Measurements from ENCODE around the gene NDUFAB1.

- TF ChIP-seq ELF4 (CRISPR knock-in tag; IDR thresholded peaks at IDR 0.05; ENCODE audit: low read depth), result no peak
- no peak for TF ChIP-seq CTCF (IDR thresholded peaks at IDR 0.05)
- TF ChIP-seq ATF3 (CRISPR knock-in tag; conservative IDR thresholded peaks at IDR 0.05), result no peak
- TF ChIP-seq ZNF425 (CRISPR knock-in tag; conservative IDR thresholded peaks at IDR 0.05), result no peak
- no peak for TF ChIP-seq ZNF416 (CRISPR knock-in tag; IDR thresholded peaks at IDR 0.05)
Measured at GRCh38 chr16:23575834-23576233, 20.3 kb downstream of the NDUFAB1 start.

Measured in WTC11 (cell line).